ENCODE data around the gene KRT13. TPM values are rescaled to one million over a fixed set of nuclear protein-coding genes. Genes with fewer than 3 reads are reported as not detected.
A peak's percentile ranks its signal among the peaks of the same experiment; 100 is the strongest.

The KRT13 gene
- total and polyA plus RNA-seq, 2 of the 4 experiments (the other 2 are of a cell fraction): 0.18 to 0.56 TPM

DNA sequence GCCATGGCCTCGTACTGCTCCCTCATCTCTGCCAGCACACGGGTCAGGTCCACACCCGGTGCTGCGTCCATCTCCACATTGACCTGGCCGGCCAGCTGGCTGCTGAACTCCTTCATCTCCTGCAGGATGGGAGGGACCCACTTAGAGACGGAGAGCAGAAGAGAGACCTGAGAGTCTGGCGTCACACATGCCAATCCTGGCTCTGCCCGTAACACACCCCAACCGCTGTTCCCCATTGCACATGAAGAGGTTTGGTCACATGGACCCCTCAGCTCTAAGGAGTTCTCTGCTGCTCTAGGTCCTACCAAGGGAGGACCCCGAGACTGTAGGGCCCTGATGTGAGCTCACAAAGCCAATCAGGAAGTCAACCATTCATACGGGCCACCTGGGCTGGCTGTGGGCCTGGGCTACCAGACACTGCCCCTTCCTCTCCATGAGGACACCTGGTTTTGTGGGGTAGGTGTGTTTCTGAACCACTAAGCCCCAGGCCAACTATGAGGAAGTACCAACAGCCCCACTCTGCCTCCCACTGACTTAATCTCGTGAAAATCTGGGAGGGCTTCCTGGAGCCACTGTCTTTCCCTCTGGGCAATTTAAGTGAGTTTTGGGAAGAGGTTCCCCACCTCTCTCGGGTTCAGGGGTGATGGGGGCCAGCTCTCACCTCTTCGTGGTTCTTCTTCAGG lies 10.9 kb upstream of the KRT13 start:
- BruUV-seq (replicated peaks): no TSS peak
- peaks cover 8% of the 10 kb centered on the region for H3K4me1 ChIP-seq (ENCODE audit: control insufficient read depth, insufficient read depth, low read length)
- DNase-seq (no peak), ATAC-seq (ENCODE audit: low read depth) (no peak)
- in situ Hi-C loops (cut with MboI; ENCODE audit: low sequenced_read_pairs): no loop called here
- no peak overlapping the region for H2BK20ac ChIP-seq (ENCODE audit: low read depth, low read length)
- TF ChIP-seq FOS (IDR thresholded peaks at IDR 0.05; ENCODE audit: low read depth, low read length) (no peak), SMC3 (IDR thresholded peaks at IDR 0.05; ENCODE audit: low read depth, low read length) (no peak), MAZ (IDR thresholded peaks at IDR 0.05; ENCODE audit: borderline replicate concordance, low read depth, low read length) (no peak), POLR2A (IDR thresholded peaks at IDR 0.05; ENCODE audit: low read depth, low read length) (no peak), MAFK (IDR thresholded peaks at IDR 0.05; ENCODE audit: low read depth, low read length) (no peak), BHLHE40 (IDR thresholded peaks at IDR 0.05; ENCODE audit: low read depth, low read length) (no peak), RCOR1 (IDR thresholded peaks at IDR 0.05; ENCODE audit: insufficient replicate concordance, low read length) (no peak), USF2 (IDR thresholded peaks at IDR 0.05; ENCODE audit: low read depth, low read length) (no peak), CEBPB (IDR thresholded peaks at IDR 0.05; ENCODE audit: low read depth, low read length) (no peak), CHD1 (IDR thresholded peaks at IDR 0.05; ENCODE audit: low read depth, low read length) (no peak), MXI1 (IDR thresholded peaks at IDR 0.05; ENCODE audit: borderline replicate concordance, low read depth, low read length) (no peak), RAD21 (IDR thresholded peaks at IDR 0.05; ENCODE audit: low read length) (no peak)
- TF ChIP-seq, protein P1, sequence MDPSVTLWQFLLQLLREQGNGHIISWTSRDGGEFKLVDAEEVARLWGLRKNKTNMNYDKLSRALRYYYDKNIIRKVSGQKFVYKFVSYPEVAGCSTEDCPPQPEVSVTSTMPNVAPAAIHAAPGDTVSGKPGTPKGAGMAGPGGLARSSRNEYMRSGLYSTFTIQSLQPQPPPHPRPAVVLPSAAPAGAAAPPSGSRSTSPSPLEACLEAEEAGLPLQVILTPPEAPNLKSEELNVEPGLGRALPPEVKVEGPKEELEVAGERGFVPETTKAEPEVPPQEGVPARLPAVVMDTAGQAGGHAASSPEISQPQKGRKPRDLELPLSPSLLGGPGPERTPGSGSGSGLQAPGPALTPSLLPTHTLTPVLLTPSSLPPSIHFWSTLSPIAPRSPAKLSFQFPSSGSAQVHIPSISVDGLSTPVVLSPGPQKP (IDR thresholded peaks at IDR 0.05; ENCODE audit: borderline replicate concordance, low read depth, low read length): no peak
- no peaks in the 10 kb centered on the region for H3K27me3 ChIP-seq (ENCODE audit: control insufficient read depth, insufficient read depth, low read length)
- H3K36me3 ChIP-seq (ENCODE audit: control insufficient read depth, insufficient read depth, low read length): no peaks in the 10 kb centered on the region
- ChIA-PET POLR2A (ENCODE audit: unreplicated experiment) (interaction anchor here (0.5 kb wide), 1 partner anchor 10 kb away, joined by 3 read pairs; no protein-coding TSS in a partner anchor), CTCF (no interaction called here)
- H4K91ac ChIP-seq (ENCODE audit: insufficient read depth, low read depth, low read length): no peak overlapping the region
- H2AK5ac ChIP-seq (ENCODE audit: low read depth, low read length): 0 out of 2 replicates have a peak overlapping the region, but pooled peaks have one; percentile 11
- H4K5ac ChIP-seq (ENCODE audit: low read depth, low read length): no peak overlapping the region
- H3K56ac ChIP-seq (ENCODE audit: extremely low read depth, insufficient read depth, low read length): no peak overlapping the region
- H3K4me2 ChIP-seq (ENCODE audit: low read depth, low read length): no peak overlapping the region
- no peak overlapping the region for H3K9ac ChIP-seq (ENCODE audit: low read depth, low read length)
- H2AK9ac ChIP-seq (replicated peaks; ENCODE audit: low read depth, low read length, poor library complexity): no peak overlapping the region
- no peaks in the 10 kb centered on the region for H3K9me3 ChIP-seq (ENCODE audit: control insufficient read depth, insufficient read depth, low read length)
- no peak overlapping the region for H2BK120ac ChIP-seq (ENCODE audit: low read depth, low read length)
- no peaks in the 10 kb centered on the region for H4K20me1 ChIP-seq (ENCODE audit: insufficient read depth, low read length)
- H3K4ac ChIP-seq (ENCODE audit: low read depth, low read length): no peak overlapping the region
- H3K14ac ChIP-seq (replicated peaks; ENCODE audit: low read depth, low read length): no peak overlapping the region
- no peak overlapping the region for H4K8ac ChIP-seq (ENCODE audit: low read depth in 2 of 2, low read length in 2 of 2)
- dilution Hi-C loops (cut with HindIII; ENCODE audit: low sequenced_read_pairs, unreplicated experiment): no loop called here
- H3K18ac ChIP-seq (ENCODE audit: low read depth, low read length): no peak overlapping the region
- no peak overlapping the region for H3K4me3 ChIP-seq (ENCODE audit: insufficient read depth, low read depth, low read length)
- no peak overlapping the region for H2BK15ac ChIP-seq (ENCODE audit: low read depth, low read length)
- 90% methylated on average over 10 of the region's 14 CpGs; no CpG with 5 or more reads in 1 of the 2 experiments for WGBS, 2 experiments (ENCODE audit: extremely low coverage in 2 of 2, insufficient read length in 1 of 2)
- no peak overlapping the region for H3K23ac ChIP-seq (ENCODE audit: low read depth, low read length)
- H2AFZ ChIP-seq (replicated peaks; ENCODE audit: low read length, poor library complexity): no peak overlapping the region
- 0 out of 2 replicates have a peak, but pooled peaks cover 3% of the 10 kb centered on the region for H3K9me1 ChIP-seq (ENCODE audit: insufficient read depth, low read length)
- no peak overlapping the region for H2BK5ac ChIP-seq (ENCODE audit: low read depth, low read length, poor library complexity, severe bottlenecking)
- no peak overlapping the region for H3K27ac ChIP-seq (ENCODE audit: insufficient read depth, low read length)
- H3K79me1 ChIP-seq (ENCODE audit: low read depth in 1 of 2, low read length in 2 of 2): no peaks in the 10 kb centered on the region
- intact Hi-C loops (cut with micrococcal nuclease): no loop called here

Measured in IMR-90 (cell line).